K562 (cell line): ENCODE data around the gene ELAC2. TPM values are rescaled to one million over a fixed set of nuclear protein-coding genes. Genes with fewer than 3 reads are reported as not detected.

Source experiments
- CHD1 ChIP-seq: fragments of 200-600 bp; sonication (generic); IDR thresholded peaks from one replicate; pipeline ENCODE4 v1.6.1; 2012; ENCODE audit warnings: mild to moderate bottlenecking, moderate library complexity, low read length, inconsistent platforms
- CHD2 ChIP-seq: IDR thresholded peaks from 2 replicates; pipeline ENCODE4 v1.6.1; 2011; ENCODE audit warnings: low read depth, low read length
- ELK3 ChIP-seq: fragments of 450-650 bp; formaldehyde crosslinking; IDR thresholded peaks from 2 replicates; pipeline ENCODE4 v1.4.0; 2020; ENCODE audit warnings: mild to moderate bottlenecking
- ESRRB ChIP-seq: fragments of 250-450 bp; sonication (Bioruptor Pico); IDR thresholded peaks from 2 replicates; pipeline ENCODE4 v1.5.0; 2020; ENCODE audit warnings: mild to moderate bottlenecking, moderate library complexity, borderline replicate concordance
- HDGF ChIP-seq: fragments of 450-650 bp; IDR thresholded peaks from 2 replicates; pipeline ENCODE4 v1.6.1; 2016
- ID3 ChIP-seq, 2 experiments: fragments of 250-450 bp in 1 of 2; fragments of 450-650 bp in 1 of 2; sonication (Bioruptor Pico) in 1 of 2; IDR thresholded peaks; 2 replicates each; pipeline versions ENCODE4 v1.6.1 to v1.8.0; 2016 to 2021; ENCODE audit warnings: mild to moderate bottlenecking in 2 of 2, moderate library complexity in 2 of 2, missing compliant biosample characterization in 1 of 2, missing genetic modification characterization in 1 of 2
- KAT2B ChIP-seq: IDR thresholded peaks from one replicate; pipeline ENCODE4 v1.6.1; 2012; ENCODE audit warnings: low read depth, mild to moderate bottlenecking, control low read depth, inconsistent platforms, low read length, moderate library complexity
- MTA2 ChIP-seq: fragments of 450-650 bp; IDR thresholded peaks from 2 replicates; pipeline ENCODE4 v1.6.1; 2016; ENCODE audit warnings: low read depth
- MXI1 ChIP-seq: IDR thresholded peaks from 2 replicates; pipeline ENCODE4 v1.6.1; 2011; ENCODE audit warnings: low read depth, mild to moderate bottlenecking, improper control_type of control experiment, low read length
- NELFE ChIP-seq: IDR thresholded peaks from 2 replicates; pipeline ENCODE4 v1.6.1; 2011; ENCODE audit warnings: mild to moderate bottlenecking; ENCODE audit not compliant: insufficient read depth, insufficient read length
- NFYB ChIP-seq: IDR thresholded peaks from 2 replicates; pipeline ENCODE4 v1.6.1; 2011; ENCODE audit warnings: mild to moderate bottlenecking, moderate library complexity; ENCODE audit not compliant: insufficient read length; ENCODE audit errors: extremely low read depth
- NR2C2 ChIP-seq, 2 experiments: fragments of 200-800 bp in 1 of 2; sonication (Bioruptor generic) in 1 of 2; sonication (generic) in 1 of 2; formaldehyde crosslinking in 1 of 2; IDR thresholded peaks; 2 replicates each; pipeline versions ENCODE4 v1.6.1 to v1.8.0; 2016 to 2022; ENCODE audit warnings: mild to moderate bottlenecking in 1 of 2, missing compliant biosample characterization in 1 of 2, missing genetic modification characterization in 1 of 2, missing genetic modification reagents in 1 of 2
- POLR2AphosphoS2 ChIP-seq: IDR thresholded peaks from 2 replicates; pipeline ENCODE4 v1.6.1; 2012; ENCODE audit warnings: low read length, improper control_type of control experiment
- PRMT5 ChIP-seq: sonication (generic); formaldehyde crosslinking; IDR thresholded peaks from 2 replicates; pipeline ENCODE4 v1.5.0; 2020; ENCODE audit warnings: missing genetic modification reagents
- RAD51 ChIP-seq: fragments of 450-650 bp; IDR thresholded peaks from 2 replicates; pipeline ENCODE4 v1.7.1; 2016; ENCODE audit warnings: low read depth, mild to moderate bottlenecking, borderline replicate concordance
- STAG1 ChIP-seq: sonication (generic); formaldehyde crosslinking; IDR thresholded peaks from 2 replicates; pipeline ENCODE4 v1.5.0; 2020; ENCODE audit warnings: missing genetic modification reagents, borderline replicate concordance
- XRCC5 ChIP-seq: fragments of 200-400 bp; formaldehyde crosslinking; IDR thresholded peaks from 2 replicates; pipeline ENCODE4 v1.6.1; 2017; ENCODE audit warnings: low read depth, mild to moderate bottlenecking, low read length
- ZBTB5 ChIP-seq: fragments of 450-650 bp; IDR thresholded peaks from 2 replicates; pipeline ENCODE4 v1.6.1; 2017; ENCODE audit warnings: antibody characterized with exemption
- ZNF140 ChIP-seq: fragments of 250-450 bp; sonication (Bioruptor Pico); IDR thresholded peaks from 2 replicates; pipeline ENCODE4 v1.8.0; 2021; ENCODE audit warnings: moderate library complexity, mild to moderate bottlenecking, inconsistent platforms
- ZNF174 ChIP-seq: fragments of 250-450 bp; sonication (Bioruptor Pico); IDR thresholded peaks from 2 replicates; pipeline ENCODE4 v1.4.0; 2020; ENCODE audit warnings: mild to moderate bottlenecking
- ZNF232 ChIP-seq: sonication (generic); formaldehyde crosslinking; IDR thresholded peaks from 2 replicates; pipeline ENCODE4 v1.8.0; 2022; ENCODE audit warnings: mild to moderate bottlenecking, missing genetic modification reagents
- ZNF24 ChIP-seq: fragments of 450-650 bp; IDR thresholded peaks from 2 replicates; pipeline ENCODE4 v1.6.1; 2016
- ZNF668 ChIP-seq: fragments of 250-450 bp; sonication (Bioruptor Pico); IDR thresholded peaks from 2 replicates; pipeline ENCODE4 v1.8.0; 2022; ENCODE audit warnings: mild to moderate bottlenecking, inconsistent platforms
- ZNF696 ChIP-seq: fragments of 250-450 bp; sonication (Bioruptor Pico); conservative IDR thresholded peaks from 2 replicates; pipeline ENCODE4 v1.4.0; 2020; ENCODE audit warnings: mild to moderate bottlenecking, moderate library complexity
- polyA plus RNA-seq, 8 experiments: library from polyadenylated mRNA; depleted of rRNA in 4 of 8; stranded (reverse) in 5 of 8; unstranded in 3 of 8; fragments of >200 nt; fragmentation: Nextera tagmentation in 2 of 8; fragmentation: Illumina TruSeq in 1 of 8; extraction: Ambion mirVana in 2 of 8; extraction: Trizol in 1 of 8; gene quantifications; 2 replicates each; pipeline versions ENCODE4 v1.2.1 to v1.2.3, GENCODE V29; 2011 to 2014; ENCODE audit warnings: inconsistent platforms in 1 of 8, missing spikeins in 1 of 8
- total RNA-seq, 7 experiments: library from RNA; depleted of rRNA in 6 of 7; stranded (reverse); fragments of >200 nt in 6 of 7; fragmentation: Illumina TruSeq in 2 of 7; extraction: Trizol in 2 of 7; gene quantifications; 2 replicates each; pipeline versions ENCODE4 v1.2.1 to v1.2.3, GENCODE V29; 2011 to 2021; ENCODE audit warnings: low replicate concordance in 1 of 7
- TF ChIP-seq, protein P1 (sequence below): sonication (generic); formaldehyde crosslinking; IDR thresholded peaks from 2 replicates; pipeline ENCODE4 v1.8.1; 2023; ENCODE audit warnings: mild to moderate bottlenecking, missing genetic modification reagents, moderate library complexity

ELAC2 gene
- total and polyA plus RNA-seq, 9 of the 15 experiments (the other 6 are each of a cell fraction or from before 2014, with no cell fraction given) = 4.5 to 129 (median 70.6) TPM

DNA sequence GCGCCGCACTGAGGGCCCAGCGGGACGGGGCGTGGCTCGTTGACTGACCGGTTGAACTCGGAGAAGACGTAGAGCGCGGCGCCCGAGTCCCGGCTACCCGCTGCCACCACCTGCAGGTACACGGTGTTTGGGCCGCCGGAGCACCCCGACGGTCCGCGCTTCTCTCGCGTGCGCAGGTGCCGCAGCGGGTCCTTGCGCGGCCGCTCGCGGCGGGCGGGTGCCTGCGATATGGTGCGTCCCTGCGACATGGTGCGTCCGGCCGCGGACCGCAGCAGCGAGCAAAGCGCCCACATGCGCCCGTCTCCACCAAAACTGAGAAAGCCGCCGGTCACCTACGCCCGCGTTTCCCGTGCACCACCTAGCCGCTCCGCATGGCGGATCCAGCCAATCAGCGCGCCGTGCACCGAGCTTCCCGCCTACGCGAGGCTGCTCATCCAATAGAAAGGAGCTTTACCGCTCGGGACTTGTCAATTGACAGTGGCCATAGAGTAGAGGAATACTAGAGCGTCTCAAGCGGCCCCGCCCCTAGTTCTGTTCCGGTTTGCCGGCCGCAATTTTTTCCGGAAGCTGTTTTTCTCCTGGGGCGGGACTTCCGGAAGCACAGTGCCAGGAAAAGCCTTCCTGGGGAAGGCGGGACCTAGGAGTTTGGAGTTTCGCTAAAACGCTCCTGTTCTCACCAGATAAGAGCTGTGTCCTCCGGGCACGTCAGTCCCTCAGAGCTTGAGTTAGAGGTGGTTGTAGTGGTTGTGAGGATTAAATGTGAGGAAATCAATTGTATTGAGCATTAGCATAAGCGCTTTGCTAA is at the start of gene ELAC2 (continued):
- TF ChIP-seq ID3 (CRISPR knock-in tag; IDR thresholded peaks at IDR 0.05) = no peak
- peak; percentile 34; the same call in 1 of the 2 replicates for TF ChIP-seq ID3 (tag; IDR thresholded peaks at IDR 0.05)
- peak; percentile 62; the same call in 1 of the 2 replicates for TF ChIP-seq CHD2
- TF ChIP-seq NR2C2 (CRISPR knock-in tag; IDR thresholded peaks at IDR 0.05) = no peak
- peak; percentile 82 for TF ChIP-seq NR2C2 (tag; IDR thresholded peaks at IDR 0.05)
- TF ChIP-seq ELK3 (CRISPR knock-in tag) = no peak
- peak; percentile 94 for TF ChIP-seq NFYB
- no peak for TF ChIP-seq ZNF232 (CRISPR knock-in tag)
- peak; percentile 46; the same call in 1 of the 2 replicates for TF ChIP-seq MTA2
- TF ChIP-seq HDGF = no peak
- 0 out of 2 replicates have a peak, but pooled peaks have one; percentile 34 for TF ChIP-seq MXI1
- no peak for TF ChIP-seq ZNF696 (CRISPR knock-in tag)
- no peak for TF ChIP-seq ZNF174
- TF ChIP-seq ZNF668 (CRISPR knock-in tag) = no peak
- TF ChIP-seq RAD51 = no peak
- TF ChIP-seq ZNF140 = no peak
- TF ChIP-seq, protein P1, sequence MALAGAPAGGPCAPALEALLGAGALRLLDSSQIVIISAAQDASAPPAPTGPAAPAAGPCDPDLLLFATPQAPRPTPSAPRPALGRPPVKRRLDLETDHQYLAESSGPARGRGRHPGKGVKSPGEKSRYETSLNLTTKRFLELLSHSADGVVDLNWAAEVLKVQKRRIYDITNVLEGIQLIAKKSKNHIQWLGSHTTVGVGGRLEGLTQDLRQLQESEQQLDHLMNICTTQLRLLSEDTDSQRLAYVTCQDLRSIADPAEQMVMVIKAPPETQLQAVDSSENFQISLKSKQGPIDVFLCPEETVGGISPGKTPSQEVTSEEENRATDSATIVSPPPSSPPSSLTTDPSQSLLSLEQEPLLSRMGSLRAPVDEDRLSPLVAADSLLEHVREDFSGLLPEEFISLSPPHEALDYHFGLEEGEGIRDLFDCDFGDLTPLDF = no peak
- no peak for TF ChIP-seq XRCC5
- no peak for TF ChIP-seq NELFE
- no peak for TF ChIP-seq ZNF24
- TF ChIP-seq ZBTB5 = no peak
- no peak for TF ChIP-seq PRMT5 (CRISPR knock-in tag)
- no peak for TF ChIP-seq CHD1
- no peak for TF ChIP-seq ESRRB (CRISPR knock-in tag)
- TF ChIP-seq POLR2AphosphoS2 = no peak
- no peak for TF ChIP-seq KAT2B
- no peak for TF ChIP-seq STAG1 (CRISPR knock-in tag)
